Measurements from ENCODE around the gene RASL10B.
"Not testable (repeated sequence)": the region's sequence is repeated elsewhere in the genome, so short reads cannot be mapped to it uniquely, and the experiment has no call there.

RASL10B gene

GRCh38 chr17:35743626-35744328 lies 12.3 kb downstream of the RASL10B start:
- no peak for DNase-seq

DNA sequence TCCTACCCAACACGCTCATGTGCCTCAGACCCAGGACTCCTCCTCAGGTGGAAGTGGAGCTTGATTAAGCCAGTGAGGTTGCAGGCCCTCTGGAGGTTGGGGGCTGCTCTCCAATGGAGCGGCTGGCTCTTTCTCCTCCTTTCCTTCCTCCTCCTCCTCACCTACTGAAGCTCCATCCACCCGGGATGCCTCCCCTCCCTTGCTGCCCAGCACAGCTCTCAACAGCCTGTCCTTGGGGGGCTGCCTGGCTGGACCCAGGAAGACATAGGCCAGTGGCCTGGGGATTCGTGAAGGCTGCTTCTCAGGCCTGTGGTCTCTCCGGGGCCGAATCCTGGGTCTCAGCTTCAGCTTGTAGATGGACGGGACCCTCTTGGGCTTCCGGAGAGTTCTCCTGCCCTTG lies 13.4 kb downstream of the RASL10B start:
- no peak for DNase-seq

- no peak for DNase-seq
Measured at GRCh38 chr17:35745246-35745645, 13.8 kb downstream of the RASL10B start.

- no peak for DNase-seq
Measured at GRCh38 chr17:35745749-35746320, 14.4 kb downstream of the RASL10B start.

DNA sequence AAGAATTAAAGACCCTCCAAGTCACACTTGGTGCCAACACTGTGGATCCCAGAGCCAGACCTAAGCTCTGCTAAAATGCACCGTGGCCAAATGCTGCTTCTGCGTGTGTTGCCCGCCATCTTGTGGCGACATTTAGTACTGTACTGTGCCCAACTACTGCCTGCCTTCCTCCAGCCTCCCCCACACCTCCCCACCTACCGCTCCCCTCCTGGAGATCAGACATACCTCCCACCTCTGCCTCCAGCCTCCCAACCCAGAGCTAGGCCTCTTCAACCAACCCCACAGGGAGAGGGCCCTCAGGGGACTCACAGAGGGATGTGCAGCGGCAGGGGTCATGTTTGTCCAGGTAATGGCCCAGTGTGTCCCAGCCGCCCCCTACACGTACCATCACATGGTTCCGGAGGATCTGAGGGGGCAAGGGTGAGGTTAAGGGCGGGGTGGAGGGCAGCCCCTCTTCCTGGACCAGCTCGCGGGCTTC lies 16.1 kb downstream of the RASL10B start:
- DNase-seq, result peak; percentile 71

GRCh38 chr17:35748341-35748841 lies 17.0 kb downstream of the RASL10B start:
- no peak for DNase-seq

DNA sequence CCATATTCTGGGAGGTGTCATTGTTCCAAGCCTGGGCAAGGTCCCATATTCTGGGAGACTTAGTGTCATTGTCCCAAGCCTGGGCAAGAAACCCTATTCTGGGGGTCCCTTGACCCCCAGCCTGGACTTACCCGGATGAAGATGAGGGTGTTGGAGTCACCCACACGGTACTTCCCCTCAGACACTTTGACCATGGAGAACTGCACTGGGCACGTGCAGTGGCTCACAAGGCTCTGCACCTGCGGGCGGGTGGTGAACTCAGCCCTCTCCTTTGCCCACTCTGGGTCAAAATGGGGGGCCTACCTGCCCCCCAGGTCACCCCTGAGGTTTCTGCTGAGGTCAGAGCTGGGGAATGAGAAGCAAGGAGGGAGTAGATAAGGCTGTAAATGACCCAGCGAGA lies 17.5 kb downstream of the RASL10B start:
- no peak for DNase-seq

GRCh38 chr17:35749560-35750412 lies 18.3 kb downstream of the RASL10B start:
- DNase-seq, result no peak

GRCh38 chr17:35750526-35751395 lies 19.3 kb downstream of the RASL10B start:
- DNase-seq, result no peak

GRCh38 chr17:35751541-35751940 lies 20.1 kb downstream of the RASL10B start:
- not testable (repeated sequence) for DNase-seq

DNA sequence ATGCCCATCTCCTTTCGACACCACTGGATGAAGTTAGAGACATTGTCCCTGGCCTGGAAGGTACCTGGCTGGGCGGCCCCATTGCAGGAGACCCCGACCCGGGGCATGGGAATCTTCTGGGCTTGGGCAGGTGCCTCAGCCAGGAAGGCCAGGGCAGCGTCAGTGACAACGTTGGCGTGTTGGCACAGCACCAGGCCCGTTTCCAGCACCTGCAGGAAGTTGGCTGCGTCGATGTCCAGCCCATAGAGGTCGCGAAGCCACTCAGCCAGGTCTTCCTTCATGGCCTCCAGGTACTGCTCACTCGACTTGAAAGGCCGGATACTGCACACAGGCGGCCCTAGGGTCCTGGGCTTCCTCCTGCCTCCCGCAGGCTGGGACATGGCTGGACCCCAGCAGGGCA lies 21.0 kb downstream of the RASL10B start:
- DNase-seq, result no peak

DNA sequence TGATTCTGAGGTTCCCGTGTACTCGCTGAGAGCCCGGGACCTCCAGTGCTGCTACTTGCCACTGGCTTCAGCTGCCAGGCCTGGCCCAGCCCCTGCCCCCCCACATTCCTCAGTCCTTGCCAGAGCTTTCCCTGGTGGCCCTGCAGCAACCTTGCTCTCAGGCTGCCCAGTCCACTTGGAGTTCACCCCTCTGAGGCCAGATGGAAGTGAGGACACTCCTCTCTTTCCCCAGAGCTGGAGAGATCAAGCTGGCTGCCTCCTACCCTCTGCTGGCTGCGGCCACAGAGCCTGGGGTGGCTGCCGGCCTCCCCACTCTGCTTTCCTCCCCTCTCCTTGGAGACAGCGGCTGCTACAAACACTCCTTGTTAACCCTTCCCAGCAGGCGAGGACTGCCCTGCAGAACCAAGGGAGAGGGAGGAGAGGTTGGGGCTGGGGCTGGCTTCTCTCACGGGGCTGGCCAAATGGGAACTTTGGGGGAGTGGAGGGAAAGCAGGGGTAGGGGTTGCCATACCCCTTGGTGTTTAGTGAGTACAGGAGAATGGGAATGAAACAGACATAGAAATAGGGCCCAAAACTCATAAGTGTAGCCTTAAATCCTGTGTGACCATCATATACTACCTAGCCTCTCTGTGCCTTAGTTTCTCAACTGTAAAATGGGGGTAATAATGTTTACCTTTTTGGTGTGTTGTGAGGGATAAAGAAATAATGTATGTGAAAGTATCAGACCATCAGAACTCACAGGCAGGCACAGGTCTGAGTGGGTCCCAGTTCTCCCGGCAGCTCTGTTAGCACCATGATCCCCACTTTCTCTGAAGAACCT lies 21.7 kb downstream of the RASL10B start, which contains the start of gene GAS2L2:
TSS of gene GAS2L2 (minus strand) at position 295 of the 820 bp plus-strand sequence. CDS start 389 bp downstream, outside the sequence.
- DNase-seq, result no peak

- no peak for DNase-seq
Measured at GRCh38 chr17:35757243-35757642, 25.8 kb downstream of the RASL10B start.

DNA sequence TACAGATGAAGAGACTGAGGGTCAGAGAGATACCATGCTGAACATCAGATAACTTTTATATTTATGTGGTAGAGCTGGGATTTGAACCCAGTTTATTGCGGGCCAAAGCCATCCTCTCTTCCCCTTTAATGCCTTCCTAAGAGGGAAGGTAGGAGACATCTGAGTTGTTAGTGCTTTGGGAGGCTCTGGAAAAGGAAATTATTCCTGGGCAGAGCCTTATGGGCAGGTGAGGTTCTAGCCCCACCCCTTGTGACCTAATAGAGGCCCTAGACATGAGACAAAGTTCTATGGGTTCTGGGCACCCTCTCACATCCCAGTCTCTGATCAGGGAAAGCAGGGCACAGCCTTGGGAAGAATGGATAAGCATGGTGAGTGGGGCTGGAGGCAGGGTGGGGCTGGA lies 29.1 kb downstream of the RASL10B start, which contains the start of gene C17orf50:
TSS of gene C17orf50 (plus strand) at position 301 of the 400 bp plus-strand sequence. CDS start at position 356, 55 bp downstream.
- DNase-seq, result no peak

GRCh38 chr17:35761601-35762000 lies 30.2 kb downstream of the RASL10B start:
- DNase-seq, result no peak

DNA sequence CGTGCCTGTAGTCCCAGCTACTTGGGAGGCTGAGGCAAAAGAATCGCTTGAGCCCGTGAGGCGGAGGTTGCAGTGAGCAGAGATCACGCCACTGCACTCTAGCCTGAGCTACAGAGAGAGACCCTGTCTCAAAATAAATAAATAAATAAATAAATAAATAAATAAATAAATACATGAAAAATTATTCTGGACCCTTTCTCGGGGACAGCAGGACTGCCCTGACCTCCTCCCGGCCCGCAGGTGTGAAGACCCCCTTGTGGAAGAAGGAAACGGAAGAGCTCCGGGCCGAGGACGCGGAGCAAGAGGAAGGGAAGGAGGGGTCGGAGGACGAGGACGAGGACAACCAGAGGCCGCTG lies 32.3 kb downstream of the RASL10B start:
- DNase-seq, result no peak

- DNase-seq, result peak; percentile 84
Measured at GRCh38 chr17:35764123-35764991, 32.9 kb downstream of the RASL10B start.

GRCh38 chr17:35765086-35765710 lies 33.8 kb downstream of the RASL10B start:
- no peak for DNase-seq

GRCh38 chr17:35765756-35766488 lies 34.5 kb downstream of the RASL10B start:
- DNase-seq, result no peak

All from NCI-H2107 (cell line).